ENCODE results near the gene MAJIN. TPM values are rescaled to one million over a fixed set of nuclear protein-coding genes. Genes with fewer than 3 reads are reported as not detected.

Gene MAJIN
- total and polyA plus RNA-seq, 2 experiments from 2014 or later = not detected

GRCh38 chr11:64998141-64998540, 26.2 kb upstream of the MAJIN start:
- DNase-seq = no peak
- Histone ChIP-seq H3K4me1 (ENCODE audit: insufficient read depth) (peaks cover 6% of the 10 kb centered on the region), H3K27ac (no peak overlapping the region), H3K36me3 (ENCODE audit: low read depth) (no peaks in the 10 kb centered on the region), H3K4me2 (ENCODE audit: unreplicated experiment) (no peak overlapping the region), H3K27me3 (replicated peaks; ENCODE audit: insufficient read depth) (no peaks in the 10 kb centered on the region), H4K20me1 (ENCODE audit: insufficient read depth) (no peaks in the 10 kb centered on the region), H2AFZ (no peak overlapping the region), H3K4me3 (no peak overlapping the region), H3K9ac (no peak overlapping the region), H3K9me3 (ENCODE audit: low read depth) (no peaks in the 10 kb centered on the region), H3F3A (ENCODE audit: insufficient read depth) (no peaks in the 10 kb centered on the region), H3K79me2 (ENCODE audit: insufficient read depth) (no peaks in the 10 kb centered on the region), H3K9me2 (ENCODE audit: insufficient read depth) (no peaks in the 10 kb centered on the region)
- WGBS, 2 experiments (ENCODE audit: low coverage in 1 of 2, low lambda C conversion rate in 2 of 2, missing lambda C conversion rate in 2 of 2) = 82 to 94% methylated on average over 1 of the region's 1 CpG
- TF ChIP-seq EZH2phosphoT487 (IDR thresholded peaks at IDR 0.05; ENCODE audit: insufficient read depth, low read depth) (no peak), EZH2 (IDR thresholded peaks at IDR 0.05; ENCODE audit: insufficient read depth, poor library complexity, severe bottlenecking) (no peak)
- in situ Hi-C loops (cut with MboI) = no loop called here

- Histone ChIP-seq H3K27ac (no peak within 1 kb of the TSS), H3K4me1 (ENCODE audit: insufficient read depth) (peaks cover 6% of the 10 kb centered on the region), H4K20me1 (ENCODE audit: insufficient read depth) (no peaks in the 10 kb centered on the region), H3K4me2 (ENCODE audit: unreplicated experiment) (peak within 1 kb of the TSS; percentile 71), H3K27me3 (replicated peaks; ENCODE audit: insufficient read depth) (no peaks in the 10 kb centered on the region), H3K9me2 (ENCODE audit: insufficient read depth) (no peaks in the 10 kb centered on the region), H3K9ac (peak within 1 kb of the TSS; percentile 36; the same call in 1 of the 2 replicates), H3K79me2 (ENCODE audit: insufficient read depth) (no peaks in the 10 kb centered on the region), H3K36me3 (ENCODE audit: low read depth) (no peaks in the 10 kb centered on the region), H3F3A (ENCODE audit: insufficient read depth) (no peaks in the 10 kb centered on the region), H3K9me3 (ENCODE audit: low read depth) (no peaks in the 10 kb centered on the region), H2AFZ (peak within 1 kb of the TSS; percentile 80), H3K4me3 (peak within 1 kb of the TSS; percentile 55)
- DNase-seq = peak; percentile 78
- WGBS, 2 experiments (ENCODE audit: low coverage in 1 of 2, low lambda C conversion rate in 2 of 2, missing lambda C conversion rate in 2 of 2) = 23 to 26% methylated on average over 9 of the region's 9 CpGs
- no peak for TF ChIP-seq EZH2phosphoT487 (IDR thresholded peaks at IDR 0.05; ENCODE audit: insufficient read depth, low read depth)
- TF ChIP-seq EZH2 (IDR thresholded peaks at IDR 0.05; ENCODE audit: insufficient read depth, poor library complexity, severe bottlenecking) = no peak
- in situ Hi-C loops (cut with MboI) = no loop called here
Measured at GRCh38 chr11:64996710-64997380, 24.9 kb upstream of the MAJIN start, which contains the start of gene BATF2. TSS of gene BATF2 (minus strand) at chr11:64996971. CDS start at chr11:64996914, 57 bp downstream.

- no peaks in the 10 kb centered on the region for H3K9me3 ChIP-seq (ENCODE audit: low read depth)
- in situ Hi-C loops (cut with MboI) = no loop called here
- no peaks in the 10 kb centered on the region for H3K36me3 ChIP-seq (ENCODE audit: low read depth)
- DNase-seq = no peak
- peak overlapping the region; percentile 55 for H3K4me3 ChIP-seq
- no peaks in the 10 kb centered on the region for H4K20me1 ChIP-seq (ENCODE audit: insufficient read depth)
- H3K27me3 ChIP-seq (replicated peaks; ENCODE audit: insufficient read depth) = no peaks in the 10 kb centered on the region
- no peaks in the 10 kb centered on the region for H3K79me2 ChIP-seq (ENCODE audit: insufficient read depth)
- H2AFZ ChIP-seq = peak overlapping the region; percentile 80
- peaks cover 6% of the 10 kb centered on the region for H3K4me1 ChIP-seq (ENCODE audit: insufficient read depth)
- 41 to 42% methylated on average over 11 of the region's 11 CpGs for WGBS, 2 experiments (ENCODE audit: low coverage in 1 of 2, low lambda C conversion rate in 2 of 2, missing lambda C conversion rate in 2 of 2)
- no peak overlapping the region for H3K27ac ChIP-seq
- H3K4me2 ChIP-seq (ENCODE audit: unreplicated experiment) = peak overlapping the region; percentile 71
- no peak for TF ChIP-seq EZH2phosphoT487 (IDR thresholded peaks at IDR 0.05; ENCODE audit: insufficient read depth, low read depth)
- no peak for TF ChIP-seq EZH2 (IDR thresholded peaks at IDR 0.05; ENCODE audit: insufficient read depth, poor library complexity, severe bottlenecking)
- no peaks in the 10 kb centered on the region for H3K9me2 ChIP-seq (ENCODE audit: insufficient read depth)
- H3K9ac ChIP-seq = peak overlapping the region; percentile 36; the same call in 1 of the 2 replicates
- H3F3A ChIP-seq (ENCODE audit: insufficient read depth) = no peaks in the 10 kb centered on the region
Measured at GRCh38 chr11:64996327-64996709, 24.4 kb upstream of the MAJIN start.

GRCh38 chr11:64994318-64994717, 22.4 kb upstream of the MAJIN start:
- H3K27me3 ChIP-seq (replicated peaks; ENCODE audit: insufficient read depth) = no peaks in the 10 kb centered on the region
- H3K4me1 ChIP-seq (ENCODE audit: insufficient read depth) = peaks cover 6% of the 10 kb centered on the region
- in situ Hi-C loops (cut with MboI) = no loop called here
- H3F3A ChIP-seq (ENCODE audit: insufficient read depth) = no peaks in the 10 kb centered on the region
- no peaks in the 10 kb centered on the region for H3K79me2 ChIP-seq (ENCODE audit: insufficient read depth)
- H3K27ac ChIP-seq = no peak overlapping the region
- no peak for DNase-seq
- no peak overlapping the region for H3K9ac ChIP-seq
- WGBS, 2 experiments (ENCODE audit: low coverage in 1 of 2, low lambda C conversion rate in 2 of 2, missing lambda C conversion rate in 2 of 2) = 79 to 84% methylated on average over 7 of the region's 7 CpGs
- no peak overlapping the region for H3K4me3 ChIP-seq
- H4K20me1 ChIP-seq (ENCODE audit: insufficient read depth) = no peaks in the 10 kb centered on the region
- no peak overlapping the region for H3K4me2 ChIP-seq (ENCODE audit: unreplicated experiment)
- no peaks in the 10 kb centered on the region for H3K9me3 ChIP-seq (ENCODE audit: low read depth)
- no peaks in the 10 kb centered on the region for H3K36me3 ChIP-seq (ENCODE audit: low read depth)
- TF ChIP-seq EZH2phosphoT487 (IDR thresholded peaks at IDR 0.05; ENCODE audit: insufficient read depth, low read depth) (no peak), EZH2 (IDR thresholded peaks at IDR 0.05; ENCODE audit: insufficient read depth, poor library complexity, severe bottlenecking) (no peak)
- no peaks in the 10 kb centered on the region for H3K9me2 ChIP-seq (ENCODE audit: insufficient read depth)
- H2AFZ ChIP-seq = no peak overlapping the region
